Measurements from ENCODE around the gene TRIM3.

- TF ChIP-seq CTCF (IDR thresholded peaks at IDR 0.05) (peak; percentile 17), EZH2 (IDR thresholded peaks at IDR 0.05; ENCODE audit: borderline replicate concordance, insufficient read depth, low read depth, low read length, poor library complexity, severe bottlenecking) (no peak)
Measured at GRCh38 chr11:6419009-6419631, 54.6 kb downstream of the TRIM3 start, which contains the start of gene APBB1.
